HG02678 (cell line): ENCODE data around the gene CIITA.

ENCODE experiments used
- ATAC-seq: cut with Tn5 transposase; IDR thresholded peaks from one replicate; pipeline ENCODE4 v1.9.1; 2021; ENCODE audit warnings: mild to moderate bottlenecking, moderate library complexity; ENCODE audit not compliant: unreplicated experiment

CIITA gene

GRCh38 chr16:10879681-10880589, 2.9 kb downstream of the CIITA start:
- no peak for ATAC-seq

GRCh38 chr16:10880594-10881452, 3.8 kb downstream of the CIITA start:
- no peak for ATAC-seq

- no peak for ATAC-seq
Observed at GRCh38 chr16:10881479-10882030, 4.6 kb downstream of the CIITA start.

GRCh38 chr16:10883004-10883403, 6.0 kb downstream of the CIITA start:
- no peak for ATAC-seq

- no peak for ATAC-seq
Observed at GRCh38 chr16:10885246-10885645, 8.2 kb downstream of the CIITA start.

GRCh38 chr16:10888320-10888937, 11.4 kb downstream of the CIITA start:
- no peak for ATAC-seq

- no peak for ATAC-seq
Observed at GRCh38 chr16:10889855-10890254, 12.9 kb downstream of the CIITA start.

- no peak for ATAC-seq
Observed at GRCh38 chr16:10892782-10893318, 15.8 kb downstream of the CIITA start.

- ATAC-seq = no peak
Observed at GRCh38 chr16:10895053-10895946, 18.3 kb downstream of the CIITA start.

- no peak for ATAC-seq
Observed at GRCh38 chr16:10896165-10896564, 19.2 kb downstream of the CIITA start.

GRCh38 chr16:10896723-10897122, 19.7 kb downstream of the CIITA start:
- ATAC-seq = no peak

- ATAC-seq = peak; percentile 73
Observed at GRCh38 chr16:10897134-10897533, 20.1 kb downstream of the CIITA start.

- ATAC-seq = no peak
Observed at GRCh38 chr16:10902999-10903398, 26.0 kb downstream of the CIITA start.

- ATAC-seq = no peak
Observed at GRCh38 chr16:10906482-10906881, 29.5 kb downstream of the CIITA start.

- ATAC-seq = no peak
Observed at GRCh38 chr16:10906914-10907756, 30.1 kb downstream of the CIITA start.

GRCh38 chr16:10907757-10908045, 30.7 kb downstream of the CIITA start:
- ATAC-seq = no peak

- ATAC-seq = no peak
Observed at GRCh38 chr16:10911267-10911666, 34.3 kb downstream of the CIITA start.

GRCh38 chr16:10916534-10916933, 39.5 kb downstream of the CIITA start:
- ATAC-seq = no peak
